IPS DF 4.7 (cell line): ENCODE data around the gene ALDOA.
"Not testable (repeated sequence)": the region's sequence is repeated elsewhere in the genome, so short reads cannot be mapped to it uniquely, and the experiment has no call there.

ENCODE experiments used
- DNase-seq: peaks from one replicate; pipeline ENCODE4 v3.0.0-alpha.2; 2013; ENCODE audit warnings: low spot score; ENCODE audit errors: extremely low read depth

Gene ALDOA

GRCh38 chr16:30065102-30065942 is at the start of gene ALDOA:
ALDOA (plus strand) TSS chr16:30065760; CDS start chr16:30066898, 1,138 bp downstream.
- no peak for DNase-seq

DNA sequence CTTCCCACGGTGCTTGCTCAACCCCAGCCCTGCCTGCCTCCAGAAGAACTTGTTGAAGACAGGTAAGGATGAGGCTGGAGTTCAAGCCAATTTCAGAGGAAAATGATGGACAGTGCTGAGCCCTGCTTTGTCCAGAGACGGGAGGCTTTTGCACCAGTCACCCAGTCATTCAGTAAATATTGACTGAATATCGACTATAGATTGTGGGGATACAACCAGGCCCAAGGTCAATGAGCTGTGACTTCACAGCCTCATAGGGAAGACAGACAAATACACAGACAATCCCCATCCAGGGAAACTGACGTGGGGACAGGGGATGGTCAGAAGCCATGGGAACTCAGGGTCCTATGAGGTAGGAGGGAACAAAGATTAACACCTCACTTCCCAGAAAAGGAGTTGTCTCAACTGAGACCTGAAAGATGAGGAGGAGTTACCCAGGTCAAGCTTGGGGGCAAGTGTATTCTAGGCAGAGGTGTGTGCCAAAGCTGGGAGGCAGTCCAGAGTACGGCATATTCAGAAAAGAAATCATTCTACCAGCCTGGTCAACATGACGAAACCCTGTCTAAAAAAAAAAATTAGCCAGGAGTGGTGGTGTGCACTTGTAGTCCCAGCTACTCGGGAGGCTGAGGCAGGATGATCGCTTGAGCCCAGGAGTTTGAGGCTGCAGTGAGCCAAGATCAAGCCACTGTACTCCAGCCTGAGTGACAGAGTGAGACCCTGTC is 48.8 kb upstream of the ALDOA start:
- DNase-seq, result no peak

GRCh38 chr16:30017277-30017656 is 48.3 kb upstream of the ALDOA start:
- no peak for DNase-seq

DNA sequence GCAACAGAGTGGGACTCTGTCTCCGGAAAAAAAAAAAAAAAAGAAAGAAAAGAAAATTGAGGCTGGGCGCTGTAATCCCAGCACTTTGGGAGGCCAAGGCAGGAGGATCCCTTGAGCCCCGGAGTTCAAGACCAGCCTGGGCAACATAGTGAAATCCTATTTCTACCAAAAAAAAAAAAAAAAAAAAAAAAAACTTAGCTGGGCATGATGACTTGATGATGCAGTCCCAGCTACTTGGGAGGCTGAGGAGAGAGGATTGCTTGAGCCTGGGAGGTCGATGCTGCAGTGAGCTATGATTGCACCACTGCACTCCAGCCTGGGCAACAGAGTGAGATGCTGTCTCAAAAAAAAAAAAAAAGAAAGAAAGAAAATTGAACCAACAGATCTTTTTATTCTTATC is 47.6 kb upstream of the ALDOA start:
- DNase-seq, result not testable (repeated sequence)

DNA sequence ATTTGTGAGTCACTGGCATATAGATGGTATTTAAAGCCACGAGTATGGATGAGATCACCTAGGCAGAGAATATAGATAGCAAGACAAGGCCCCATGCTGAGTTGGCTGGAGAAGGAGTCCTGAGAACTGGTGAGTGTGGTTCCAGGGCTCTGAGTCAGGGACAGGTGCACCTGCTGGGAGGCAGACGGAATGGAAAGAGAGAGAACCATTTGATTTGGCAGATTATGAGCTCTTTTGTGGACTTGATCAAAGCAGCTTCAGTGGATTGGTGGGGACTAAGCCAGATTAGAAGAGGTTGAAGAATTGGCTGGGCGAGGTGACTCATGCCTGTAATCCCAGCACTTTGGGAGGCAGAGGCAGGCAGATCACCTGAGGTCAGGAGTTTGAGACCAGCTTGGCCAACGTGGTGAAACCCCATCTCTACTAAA is 46.8 kb upstream of the ALDOA start:
- no peak for DNase-seq

DNA sequence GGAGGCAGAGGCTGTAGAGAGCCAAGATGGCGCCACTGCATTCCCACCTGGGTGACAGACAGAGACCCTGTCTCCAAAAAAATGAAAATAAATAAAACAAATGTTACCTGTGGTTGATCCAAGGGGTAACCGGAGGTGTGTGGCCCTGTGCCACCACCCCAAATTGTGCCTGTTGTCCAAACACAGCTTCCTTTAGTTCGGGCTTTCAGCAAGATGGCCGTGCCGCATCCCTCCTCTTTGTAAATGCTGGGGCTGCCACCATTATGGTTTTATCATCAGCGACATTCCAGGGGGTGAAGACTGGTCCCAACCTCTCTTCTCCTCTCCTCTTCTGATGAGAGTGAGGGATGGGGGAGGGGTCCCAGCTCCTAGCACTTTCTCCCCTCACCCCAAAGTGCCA is 42.7 kb upstream of the ALDOA start, which contains the start of gene C16orf92:
Gene C16orf92 (plus strand): TSS at position 312 of the 400 bp plus-strand sequence. CDS start 143 bp downstream, outside the sequence.
- no peak for DNase-seq

DNA sequence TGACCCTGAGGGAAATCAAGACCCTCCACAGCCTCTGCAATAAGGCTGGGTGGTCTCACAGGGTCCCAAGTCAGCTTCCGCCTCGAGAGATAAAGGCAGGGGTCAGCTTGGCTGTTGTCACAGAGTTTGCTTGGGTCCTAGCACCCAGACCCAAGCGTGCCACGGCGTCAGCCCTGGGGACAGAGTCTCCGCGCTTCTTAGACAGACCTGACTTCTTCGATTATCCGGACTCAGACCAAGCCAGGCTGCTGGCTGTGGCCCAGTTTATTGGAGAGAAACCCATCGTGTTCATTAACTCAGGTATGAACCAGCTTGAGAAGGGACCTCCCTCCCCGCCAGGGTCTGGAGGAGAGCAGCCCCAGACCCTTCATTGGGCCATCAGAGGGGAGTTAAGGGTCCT is 42.0 kb upstream of the ALDOA start:
- DNase-seq, result no peak

DNA sequence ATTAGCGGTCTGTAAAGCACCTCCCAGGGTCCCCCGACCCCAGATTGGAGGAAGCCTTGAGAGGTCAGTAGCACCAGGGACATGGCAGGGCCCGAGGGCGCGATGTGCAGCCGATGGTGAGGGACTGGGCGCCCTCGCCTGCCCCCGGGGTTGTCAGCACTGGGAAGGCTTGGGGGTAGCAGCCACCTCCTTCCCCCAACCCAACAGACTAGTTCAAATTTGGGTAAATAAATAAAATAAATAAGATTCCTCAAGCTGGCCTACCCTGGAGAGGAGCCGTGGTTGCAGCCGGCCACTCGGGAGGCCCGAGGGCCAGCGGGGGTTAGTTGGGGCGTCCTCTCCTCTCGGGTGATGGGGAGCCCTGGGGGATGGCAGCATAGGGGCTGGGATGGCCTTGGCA is 41.1 kb upstream of the ALDOA start:
- DNase-seq, result no peak

- no peak for DNase-seq
Observed at GRCh38 chr16:30025156-30025555, 40.4 kb upstream of the ALDOA start.

GRCh38 chr16:30025574-30025973 is 40.0 kb upstream of the ALDOA start:
- no peak for DNase-seq

GRCh38 chr16:30026449-30026848 is 39.1 kb upstream of the ALDOA start:
- DNase-seq, result no peak

DNA sequence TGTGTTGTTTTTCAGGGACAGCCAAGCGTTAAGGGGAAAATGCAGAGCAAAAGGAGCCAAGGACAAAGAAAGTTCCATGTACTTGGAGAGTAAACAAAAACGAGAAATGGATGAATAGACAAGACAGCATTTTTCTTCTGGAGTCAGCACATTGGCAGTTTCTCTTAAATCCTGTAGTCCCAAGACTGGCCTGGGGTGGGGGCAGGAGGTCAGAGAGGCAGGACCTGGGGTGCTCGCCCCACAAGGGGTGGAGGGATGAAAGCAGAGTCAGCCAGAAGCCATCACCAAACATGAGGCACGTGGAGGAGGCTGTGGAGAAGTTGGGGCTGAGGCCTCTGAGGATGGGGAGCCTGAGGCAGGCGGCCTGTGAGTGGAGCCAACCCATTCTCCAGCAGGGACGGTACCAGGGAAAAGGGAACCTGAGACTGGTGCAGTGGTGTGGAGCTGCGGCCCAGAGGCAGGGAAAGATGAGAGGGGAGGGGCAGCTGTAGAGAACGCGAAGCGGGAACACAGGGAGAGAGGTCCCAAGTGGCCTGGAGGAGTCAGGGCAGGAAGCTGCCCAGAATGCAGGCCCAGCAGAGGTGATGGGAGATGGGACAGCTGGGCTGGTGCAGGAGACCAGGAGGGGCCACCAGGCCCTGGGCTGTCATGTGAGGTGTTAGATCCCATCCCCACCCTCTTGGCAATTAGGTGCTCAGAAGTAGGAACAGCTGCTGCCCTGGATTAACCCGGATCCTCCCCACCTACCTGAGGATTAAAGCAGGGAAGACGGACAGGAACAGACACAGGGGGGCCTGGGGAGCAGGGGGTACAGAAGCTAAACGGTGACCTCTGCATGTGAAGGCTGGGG is 37.7 kb upstream of the ALDOA start:
- no peak for DNase-seq

DNA sequence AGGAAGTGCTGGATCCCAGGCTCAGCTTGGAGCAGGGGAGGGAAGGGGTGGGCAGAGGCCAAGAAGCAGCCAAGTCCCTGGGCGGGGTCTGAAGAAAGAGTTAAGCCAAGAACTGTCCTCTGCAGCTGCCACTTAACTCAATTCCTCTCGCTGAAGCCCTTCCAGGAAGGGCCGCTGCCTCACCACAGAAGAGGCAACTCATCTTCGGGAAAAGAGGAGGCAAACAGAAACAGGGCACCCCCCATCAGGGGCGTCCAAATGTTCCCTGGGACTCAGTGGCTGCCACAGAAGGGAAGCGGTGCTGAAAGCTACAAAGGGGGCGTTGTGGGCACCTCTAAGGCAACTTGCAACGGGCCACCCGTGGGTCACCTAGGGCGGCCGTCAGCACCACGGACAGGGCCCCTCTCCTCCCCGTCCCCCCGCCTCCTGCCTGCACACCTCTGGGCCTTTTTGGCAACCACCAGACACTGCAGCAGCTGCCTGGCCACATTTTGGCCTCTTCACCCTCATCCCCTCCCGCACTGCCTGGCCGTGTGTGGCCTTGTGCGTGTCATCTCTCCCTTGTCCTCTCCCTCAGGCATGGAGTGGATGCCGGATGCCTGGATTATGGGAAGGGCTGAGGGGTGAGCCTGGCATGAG is 37.0 kb upstream of the ALDOA start:
- DNase-seq, result no peak

DNA sequence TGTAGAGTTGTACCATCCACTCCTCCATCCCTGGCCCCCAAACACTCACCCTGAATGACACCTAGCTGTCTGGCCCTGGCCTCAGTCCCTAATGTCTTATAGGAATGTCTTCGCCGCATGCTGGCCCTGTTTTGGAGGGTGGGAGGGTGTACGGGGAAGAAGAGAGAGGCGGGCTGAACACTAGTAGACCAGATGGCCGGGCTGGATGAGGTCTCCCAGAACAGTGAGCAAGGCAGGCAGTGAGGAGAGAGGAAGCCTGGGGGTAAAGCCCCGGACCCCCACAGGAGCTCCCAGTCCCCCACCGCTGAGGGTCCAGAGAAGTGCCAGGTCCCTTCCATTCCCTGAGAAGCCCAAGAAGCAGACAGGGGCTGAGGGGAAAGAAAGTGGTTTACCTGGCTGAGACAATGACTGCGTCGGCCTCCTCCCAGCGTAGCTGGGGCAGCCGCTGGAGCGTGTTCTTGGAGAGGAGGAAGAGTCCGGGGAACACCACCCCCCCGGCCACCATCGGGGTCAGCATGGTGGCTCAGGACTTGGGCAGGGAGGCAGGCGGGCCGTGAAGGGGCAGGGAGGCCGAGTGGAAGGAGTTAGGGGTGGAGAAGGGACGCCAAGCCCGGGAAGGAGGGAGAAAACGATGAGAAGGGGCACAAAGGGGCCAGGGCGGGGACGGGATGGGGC is 35.4 kb upstream of the ALDOA start:
- no peak for DNase-seq

DNA sequence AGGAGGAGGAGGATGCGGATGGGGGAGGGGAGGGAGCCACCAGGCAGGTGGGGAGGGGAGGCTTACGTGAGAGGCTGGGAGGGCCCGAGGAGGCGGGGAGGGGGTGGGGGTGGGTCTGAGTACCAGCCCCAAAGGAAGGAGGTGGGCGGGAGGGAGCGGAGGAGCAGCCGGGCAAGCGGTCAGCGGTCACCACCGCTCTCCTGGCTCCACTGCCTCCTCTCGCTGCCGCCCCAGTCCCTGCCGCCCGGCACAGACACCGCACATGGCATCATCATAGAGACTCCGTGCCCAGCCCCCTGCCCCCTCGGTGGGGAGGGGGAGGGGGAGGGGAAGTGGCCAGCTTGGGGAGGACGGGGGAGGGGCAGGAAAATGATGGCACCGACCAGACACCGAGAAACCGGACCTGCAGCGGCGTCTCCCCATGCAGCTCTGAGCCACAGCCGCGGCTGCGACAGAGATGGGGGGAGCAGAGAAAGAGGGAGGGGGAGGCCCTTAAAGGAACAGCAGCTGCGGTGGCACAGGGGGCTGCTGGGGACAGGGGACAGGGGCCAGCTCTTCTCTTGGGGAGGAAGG is 34.6 kb upstream of the ALDOA start, which contains the start of gene TLCD3B:
Gene TLCD3B (minus strand): TSS at position 431 of the 573 bp plus-strand sequence. CDS start 744 bp downstream, outside the sequence.
- DNase-seq, result no peak

DNA sequence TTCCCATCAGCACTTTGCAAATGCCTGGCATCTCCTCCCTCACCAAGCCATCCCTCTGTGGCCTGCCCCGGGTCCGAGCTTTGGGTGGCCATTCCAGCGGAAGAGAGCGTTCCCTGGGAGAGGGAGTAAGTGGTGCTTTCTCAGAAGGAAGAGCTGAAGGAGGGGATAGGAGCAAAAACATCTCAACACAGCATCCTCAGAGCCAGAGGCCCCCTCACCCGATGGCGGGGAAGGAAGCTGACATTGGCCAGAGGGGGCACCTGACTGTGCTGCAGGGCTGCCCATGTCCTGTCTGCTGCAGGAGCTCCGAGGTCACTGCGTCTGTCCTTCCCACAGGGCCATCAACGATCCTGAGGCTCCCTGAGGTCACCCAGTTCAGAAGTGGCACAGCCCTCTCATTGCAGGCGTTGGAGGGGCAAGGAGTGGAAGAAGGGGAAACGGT is 34.1 kb upstream of the ALDOA start:
- DNase-seq, result no peak

- DNase-seq, result no peak
Observed at GRCh38 chr16:30032083-30032819, 33.3 kb upstream of the ALDOA start.

GRCh38 chr16:30033270-30033669 is 32.3 kb upstream of the ALDOA start:
- DNase-seq, result no peak

GRCh38 chr16:30040221-30040620 is 25.3 kb upstream of the ALDOA start:
- no peak for DNase-seq
